Retina (tissue), 1 donor: ENCODE measurements around the gene XKR7.
A peak's percentile ranks its signal among the peaks of the same experiment; 100 is the strongest.
"Not testable (repeated sequence)": the region's sequence is repeated elsewhere in the genome, so short reads cannot be mapped to it uniquely, and the experiment has no call there.

Experiments used
- DNase-seq: peaks from one replicate; pipeline ENCODE4 v3.0.0-alpha.2; 2016

Gene XKR7

DNA sequence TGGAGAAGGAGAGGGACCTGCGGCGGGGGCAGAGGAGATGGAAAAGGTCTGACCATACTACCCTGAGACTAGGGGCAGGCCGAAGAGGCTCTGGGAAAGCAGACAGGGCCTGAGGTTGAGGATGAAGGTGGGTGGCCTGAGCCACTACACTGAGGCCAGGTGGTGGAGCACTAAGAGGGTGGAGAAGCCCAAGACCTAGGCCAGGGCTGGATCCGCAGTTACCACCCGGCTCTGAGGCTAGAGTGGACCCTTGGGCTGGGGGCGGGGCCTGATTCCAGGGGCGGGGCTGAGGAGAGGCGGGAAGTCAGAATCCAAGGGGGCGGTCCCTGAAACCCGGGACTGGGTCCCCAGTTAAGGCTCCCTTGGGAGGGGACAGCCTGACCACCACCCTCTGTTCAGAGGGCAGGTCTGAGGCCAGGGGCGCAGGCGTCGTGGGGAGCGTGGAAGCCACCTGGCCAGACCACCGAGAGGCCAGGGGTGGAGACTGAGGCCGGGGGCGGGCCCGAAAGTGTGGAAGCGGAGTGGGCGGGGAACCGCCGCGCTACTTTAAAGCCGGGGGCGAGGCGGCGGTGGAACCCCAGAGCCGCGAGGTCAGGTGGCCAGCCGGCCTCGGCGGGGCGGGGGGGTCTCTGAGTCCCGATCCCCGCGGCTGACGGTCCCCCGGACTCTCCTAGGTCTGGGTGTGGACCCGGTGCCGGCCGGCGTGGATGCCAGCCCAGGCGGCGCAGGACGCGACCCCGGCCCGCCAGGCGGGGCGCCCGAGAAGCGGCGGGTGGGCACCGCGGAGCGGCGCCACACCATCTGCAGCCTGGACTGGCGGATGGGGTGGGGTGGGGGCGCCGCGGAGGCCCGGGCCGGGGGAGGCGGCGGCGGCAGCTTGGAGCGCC lies 50.6 kb downstream of the XKR7 start:
- DNase-seq, result peak; percentile 88

DNA sequence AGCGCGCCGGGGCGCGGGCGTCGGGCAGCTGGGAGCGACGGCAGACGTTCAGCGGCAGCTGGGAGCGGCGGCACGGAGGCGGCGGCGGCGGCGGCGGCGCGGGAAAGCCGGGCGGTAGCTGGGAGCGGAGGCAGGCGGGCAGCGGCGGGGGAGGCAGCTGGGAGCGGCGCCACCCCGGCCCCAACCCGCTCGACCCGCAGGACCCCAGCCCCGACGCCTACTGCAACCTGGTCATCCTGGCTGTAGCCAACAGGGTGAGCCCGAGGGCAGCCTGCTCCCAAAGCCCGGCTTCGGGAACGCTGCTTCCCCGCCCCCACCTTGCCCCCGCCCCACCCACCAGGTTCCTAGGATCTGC lies 51.2 kb downstream of the XKR7 start:
- DNase-seq, result peak; percentile 33

DNA sequence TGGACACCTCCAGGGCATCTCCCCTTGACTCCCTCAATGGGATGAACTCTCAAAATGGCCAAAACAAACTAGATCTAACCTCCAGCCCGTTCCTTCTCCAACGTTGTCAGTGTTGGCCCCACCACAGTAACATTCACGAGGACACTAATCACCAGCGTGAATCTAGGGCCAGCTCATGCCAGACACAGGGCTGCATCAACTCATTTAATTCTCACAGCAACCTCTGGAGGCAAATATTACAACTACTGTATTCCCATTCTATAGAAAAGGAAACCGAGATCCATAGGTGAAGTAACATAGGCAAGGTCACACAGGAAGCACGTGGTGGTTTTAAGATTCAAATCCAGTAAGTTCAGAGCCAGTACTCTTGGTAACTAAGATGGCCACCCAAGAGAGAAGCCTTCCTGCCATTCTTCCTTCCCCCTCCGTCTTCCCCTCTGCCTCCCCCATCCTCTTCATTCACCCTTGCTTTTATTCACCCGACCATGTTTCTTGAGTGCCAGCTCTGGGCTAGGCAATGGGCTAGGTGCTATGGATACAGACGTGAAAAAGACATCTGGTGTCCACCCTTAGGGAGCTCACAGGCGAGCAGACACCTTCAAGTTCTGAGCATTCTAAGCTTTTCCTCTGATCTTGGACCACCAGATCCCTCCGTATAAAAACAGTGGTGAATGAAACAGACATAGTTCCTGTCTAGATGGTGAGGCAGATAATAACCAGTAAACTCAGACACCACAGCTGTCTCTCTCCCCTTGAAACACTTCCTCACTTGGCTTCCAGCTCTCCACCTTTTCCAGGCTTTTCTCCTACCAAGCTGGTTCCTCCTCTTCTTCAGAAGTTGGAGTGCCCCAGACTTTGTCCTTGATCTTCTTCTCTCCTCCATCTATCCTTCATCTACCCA lies 51.9 kb downstream of the XKR7 start:
- no peak for DNase-seq

DNA sequence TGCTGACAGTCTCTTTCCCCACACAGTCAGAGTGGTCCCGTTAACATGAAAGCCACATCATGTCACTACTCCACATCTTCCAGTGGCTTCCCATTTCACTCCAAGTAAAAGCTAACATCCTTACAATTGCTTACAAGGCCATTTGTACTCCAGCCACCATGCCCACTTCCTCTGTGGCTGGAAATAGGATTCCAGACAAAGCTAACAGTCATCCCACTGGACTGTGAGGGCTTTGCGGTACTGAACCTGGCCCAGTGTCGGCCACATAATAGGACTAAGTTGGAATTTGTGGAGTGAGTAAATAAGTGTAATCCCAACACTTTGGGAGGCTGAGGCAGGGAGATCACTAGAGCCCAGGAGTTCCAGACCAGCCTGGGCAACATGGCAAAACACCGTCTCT lies 53.1 kb downstream of the XKR7 start:
- no peak for DNase-seq

GRCh38 chr20:32024683-32025295 lies 56.8 kb downstream of the XKR7 start:
- no peak for DNase-seq

- no peak for DNase-seq
Measured at GRCh38 chr20:32027643-32028042, 59.7 kb downstream of the XKR7 start.

- peak; percentile 77 for DNase-seq
Measured at GRCh38 chr20:32028647-32029372, 60.9 kb downstream of the XKR7 start.

DNA sequence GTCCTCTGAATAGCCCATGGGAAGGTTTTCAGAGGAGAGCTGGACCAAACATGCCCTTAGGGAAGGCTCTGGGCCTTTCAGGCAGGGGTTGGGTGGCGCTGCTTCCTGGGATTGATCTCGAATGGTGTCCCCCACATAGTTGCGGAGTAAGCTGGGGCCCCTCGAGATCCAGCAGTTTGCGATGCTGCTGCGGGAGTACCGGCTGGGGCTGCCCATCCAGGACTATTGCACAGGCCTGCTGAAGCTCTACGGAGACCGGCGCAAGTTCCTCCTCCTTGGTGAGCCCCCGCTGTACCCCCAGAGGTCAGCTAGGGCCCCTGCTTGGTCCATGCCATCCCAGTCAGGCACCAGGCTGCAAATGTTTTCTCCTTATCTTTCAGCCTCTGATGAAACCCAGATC lies 61.6 kb downstream of the XKR7 start:
- no peak for DNase-seq

GRCh38 chr20:32031007-32031958 lies 63.3 kb downstream of the XKR7 start:
- peak; percentile 88 for DNase-seq

DNA sequence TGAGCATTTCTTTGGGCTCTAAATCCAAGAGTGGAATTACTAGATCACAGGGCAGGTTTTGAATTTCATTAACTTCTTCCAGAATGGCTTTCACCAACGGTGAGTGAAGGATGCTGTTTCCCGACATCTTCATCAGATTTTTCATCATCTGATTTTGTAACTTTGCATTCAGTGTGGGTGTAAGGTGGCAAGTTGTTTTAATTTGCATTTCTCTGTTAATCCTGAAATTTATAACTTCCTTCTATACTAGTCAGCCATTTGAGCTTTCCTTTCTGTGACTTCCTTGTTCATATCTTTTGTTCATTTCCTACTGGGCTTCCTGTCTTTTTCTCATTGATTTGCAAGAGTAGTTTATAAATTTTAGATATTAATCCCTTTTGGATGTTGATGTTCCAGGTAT lies 65.4 kb downstream of the XKR7 start:
- no peak for DNase-seq

GRCh38 chr20:32033721-32034120 lies 65.8 kb downstream of the XKR7 start:
- not testable (repeated sequence) for DNase-seq

DNA sequence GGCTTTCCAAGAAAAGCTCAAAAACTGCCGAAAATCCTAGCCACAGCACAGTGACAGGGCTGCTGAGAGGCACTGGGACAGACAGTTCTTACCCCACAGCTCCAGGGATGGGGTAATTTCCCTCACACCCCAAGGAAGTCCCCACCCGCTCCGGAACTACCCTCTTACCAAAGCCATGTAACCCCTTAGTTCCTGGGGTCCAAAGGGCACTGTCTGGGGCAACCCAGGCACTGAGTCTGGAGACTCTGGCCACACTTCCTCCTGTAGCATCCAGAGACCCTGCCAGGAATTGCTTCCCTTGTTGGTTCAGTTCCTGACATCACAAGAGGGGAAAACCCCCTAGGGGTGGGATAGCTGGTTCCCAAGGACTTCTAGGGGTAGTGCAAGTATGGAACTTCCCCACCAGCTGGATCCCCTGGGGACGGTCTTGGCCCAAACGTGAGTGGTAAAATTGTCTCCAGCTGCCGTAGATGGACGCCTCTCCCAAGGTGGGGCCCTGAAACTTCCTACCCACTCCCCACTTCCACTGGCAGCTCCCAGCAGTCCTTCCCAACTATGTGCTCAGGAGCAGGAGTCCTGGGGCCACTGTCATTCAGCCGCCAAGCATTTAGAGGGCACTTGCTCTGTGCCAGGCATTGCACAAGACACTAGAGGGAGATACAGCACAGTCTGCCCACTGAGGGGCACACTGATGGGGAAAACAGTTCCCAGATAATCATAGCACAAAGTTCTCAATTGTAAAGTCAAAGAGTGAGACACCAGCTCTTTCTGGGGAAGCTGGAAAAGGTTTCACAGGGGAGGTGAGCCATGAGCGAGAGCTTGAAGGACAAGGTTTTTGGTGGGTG lies 66.9 kb downstream of the XKR7 start:
- DNase-seq, result no peak

DNA sequence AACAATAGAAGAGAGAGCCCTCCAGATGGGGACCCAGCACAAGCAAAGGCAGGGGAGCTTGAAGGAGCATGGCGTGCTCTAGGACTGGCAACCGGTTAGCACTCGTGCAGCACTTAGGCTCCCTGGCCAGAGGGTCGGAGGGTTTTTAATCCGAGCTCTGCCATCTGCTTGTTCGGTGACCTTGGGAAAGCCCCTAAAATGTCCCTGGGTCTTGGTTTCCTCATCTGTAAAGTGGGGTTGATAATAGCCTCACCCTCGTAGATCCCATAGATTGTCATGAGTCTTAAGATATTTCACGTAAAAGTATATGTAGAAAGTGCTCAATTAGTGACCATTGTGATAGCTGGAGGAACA lies 67.5 kb downstream of the XKR7 start:
- no peak for DNase-seq

DNA sequence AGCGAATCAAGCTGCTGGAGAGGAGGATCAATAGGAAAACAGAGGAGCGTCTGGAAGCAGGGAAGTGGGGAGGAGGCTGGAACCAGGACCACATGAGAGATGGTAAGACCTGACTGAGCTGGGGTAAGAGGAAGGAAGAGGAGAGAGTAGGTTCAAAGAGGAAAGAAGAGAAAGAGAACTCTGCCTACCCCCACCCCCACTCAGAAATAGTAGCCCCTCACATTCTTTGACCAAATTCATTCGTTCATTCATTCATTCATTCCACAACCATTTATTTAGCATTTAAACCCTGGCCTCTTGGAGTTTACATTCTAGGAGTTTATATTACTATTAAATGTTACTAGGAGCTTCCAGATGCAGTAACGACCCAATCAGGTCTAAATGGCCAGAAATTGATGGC lies 68.3 kb downstream of the XKR7 start:
- DNase-seq, result no peak

GRCh38 chr20:32036716-32037485 lies 69.0 kb downstream of the XKR7 start:
- DNase-seq, result no peak

DNA sequence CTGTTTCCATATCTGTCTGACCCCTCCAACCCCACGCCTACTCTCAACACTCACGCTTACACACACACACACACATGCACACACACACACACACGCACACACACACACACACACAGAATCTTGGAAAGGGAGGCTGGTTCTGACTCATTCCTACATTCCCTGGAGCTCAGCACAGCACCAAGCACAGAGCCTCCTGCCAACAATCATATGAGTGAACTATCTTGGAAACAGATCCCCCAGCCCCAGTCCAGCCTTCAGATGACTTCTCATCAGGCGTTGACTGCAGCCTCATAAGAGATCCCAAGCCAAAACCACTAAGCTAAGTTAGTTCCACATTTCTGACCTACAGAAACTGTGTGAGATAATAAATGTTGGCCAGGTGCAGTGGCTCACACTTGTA lies 70.0 kb downstream of the XKR7 start:
- no peak for DNase-seq

- DNase-seq, result no peak
Measured at GRCh38 chr20:32040142-32040953, 72.4 kb downstream of the XKR7 start.

DNA sequence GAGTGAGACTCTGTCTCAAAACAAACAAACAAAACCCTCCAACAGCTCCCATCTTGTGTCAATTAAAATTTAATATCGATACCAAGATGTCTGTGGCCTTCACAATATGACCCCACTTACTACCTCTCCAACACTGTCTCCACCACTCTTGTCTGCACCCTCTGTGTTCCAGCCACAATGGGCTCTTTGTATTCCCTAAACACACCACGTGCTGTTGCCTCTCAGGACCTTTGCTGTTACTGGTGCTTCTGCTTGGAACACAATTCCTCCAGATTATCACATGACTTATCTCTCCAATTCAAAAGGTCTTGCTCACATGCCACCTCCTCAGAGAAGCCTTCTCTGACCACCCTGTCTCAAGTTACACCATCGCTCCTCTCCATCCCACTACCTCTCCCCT lies 78.0 kb downstream of the XKR7 start:
- no peak for DNase-seq

GRCh38 chr20:32050324-32050841 lies 82.4 kb downstream of the XKR7 start:
- DNase-seq, result no peak
